Body of pancreas (tissue), 4 donors: Measurements from ENCODE around the gene ATG101.
"Not testable (repeated sequence)": the region's sequence is repeated elsewhere in the genome, so short reads cannot be mapped to it uniquely, and the experiment has no call there.

Experiments
- POLR2A ChIP-seq, 3 donors: fragments of 450-650 bp; IDR thresholded peaks; one replicate each; pipeline ENCODE4 v1.6.1; 2016; ENCODE audit warnings: antibody characterized with exemption in 3 of 3, mild to moderate bottlenecking in 2 of 3
- TF ChIP-seq, protein P1 (sequence below), 7 experiments: fragments of 450-650 bp in 4 of 7; fragments of 200-600 bp in 3 of 7; sonication (generic) in 3 of 7; IDR thresholded peaks; one replicate each; pipeline ENCODE4 v1.5.1; 2016 to 2019; ENCODE audit warnings: antibody characterized with exemption in 7 of 7

DNA sequence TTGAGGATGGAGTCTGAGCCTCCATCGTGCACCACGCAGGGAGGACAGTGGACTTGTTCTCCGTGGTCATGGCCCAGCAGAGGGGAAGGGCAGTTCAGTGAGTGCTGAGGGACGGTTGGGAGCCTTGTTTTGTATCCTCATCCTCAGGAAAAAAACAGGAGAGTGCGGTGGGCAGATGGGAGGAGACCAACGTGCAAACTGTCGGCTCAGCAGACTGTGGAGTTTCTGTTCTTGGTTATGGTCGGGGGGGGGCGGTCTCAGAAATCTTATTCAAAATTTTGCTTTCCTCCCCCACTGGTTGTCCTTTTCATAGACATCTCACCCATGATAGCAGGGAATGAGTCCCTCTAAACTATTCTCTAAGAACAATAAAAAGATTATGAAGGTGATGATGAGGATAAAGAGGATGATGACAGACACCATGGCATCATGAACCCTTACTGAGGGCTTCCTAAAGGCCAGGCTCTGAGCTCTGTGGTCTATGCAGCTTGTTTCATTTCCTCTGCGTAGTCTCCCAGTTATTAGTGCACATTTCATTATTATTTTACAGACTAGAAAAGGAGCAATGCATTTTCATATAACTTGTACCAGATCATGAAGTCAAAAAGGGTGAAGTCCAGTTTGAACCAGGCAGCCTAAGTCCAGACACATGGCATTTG, 34.8 kb downstream of the ATG101 start:
- TF ChIP-seq, protein P1, sequence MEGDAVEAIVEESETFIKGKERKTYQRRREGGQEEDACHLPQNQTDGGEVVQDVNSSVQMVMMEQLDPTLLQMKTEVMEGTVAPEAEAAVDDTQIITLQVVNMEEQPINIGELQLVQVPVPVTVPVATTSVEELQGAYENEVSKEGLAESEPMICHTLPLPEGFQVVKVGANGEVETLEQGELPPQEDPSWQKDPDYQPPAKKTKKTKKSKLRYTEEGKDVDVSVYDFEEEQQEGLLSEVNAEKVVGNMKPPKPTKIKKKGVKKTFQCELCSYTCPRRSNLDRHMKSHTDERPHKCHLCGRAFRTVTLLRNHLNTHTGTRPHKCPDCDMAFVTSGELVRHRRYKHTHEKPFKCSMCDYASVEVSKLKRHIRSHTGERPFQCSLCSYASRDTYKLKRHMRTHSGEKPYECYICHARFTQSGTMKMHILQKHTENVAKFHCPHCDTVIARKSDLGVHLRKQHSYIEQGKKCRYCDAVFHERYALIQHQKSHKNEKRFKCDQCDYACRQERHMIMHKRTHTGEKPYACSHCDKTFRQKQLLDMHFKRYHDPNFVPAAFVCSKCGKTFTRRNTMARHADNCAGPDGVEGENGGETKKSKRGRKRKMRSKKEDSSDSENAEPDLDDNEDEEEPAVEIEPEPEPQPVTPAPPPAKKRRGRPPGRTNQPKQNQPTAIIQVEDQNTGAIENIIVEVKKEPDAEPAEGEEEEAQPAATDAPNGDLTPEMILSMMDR (IDR thresholded peaks at IDR 0.05) = not testable (repeated sequence)
- not testable (repeated sequence) for TF ChIP-seq POLR2A (IDR thresholded peaks at IDR 0.05)
